Upper lobe of right lung (tissue), 1 donor: ENCODE data around the gene AHSA1. TPM values are rescaled to one million over a fixed set of nuclear protein-coding genes. Genes with fewer than 3 reads are reported as not detected.

Source experiments
- ATAC-seq: fragments of 200-7000 bp; cut with Tn5 transposase; one replicate; pipeline ENCODE4 v1.9.1; 2020; ENCODE audit warnings: mild to moderate bottlenecking, moderate library complexity
- DNase-seq: peaks from one replicate; pipeline ENCODE4 v3.0.0-alpha.2; 2020
- H3K27ac ChIP-seq: fragments of 200-600 bp; one replicate; pipeline ENCODE4 v1.8.0; 2022
- H3K27me3 ChIP-seq: fragments of 200-600 bp; one replicate; pipeline ENCODE4 v1.8.0; 2022; ENCODE audit warnings: mild to moderate bottlenecking
- H3K36me3 ChIP-seq: fragments of 200-600 bp; one replicate; pipeline ENCODE4 v1.8.0; 2022
- H3K4me1 ChIP-seq: fragments of 200-600 bp; one replicate; pipeline ENCODE4 v1.8.0; 2022
- H3K4me3 ChIP-seq: fragments of 200-600 bp; one replicate; pipeline ENCODE4 v1.8.0; 2022; ENCODE audit warnings: mild to moderate bottlenecking
- H3K9me3 ChIP-seq: fragments of 200-600 bp; one replicate; pipeline ENCODE4 v1.8.0; 2022
- intact Hi-C: fragments of 100-400 bp; cut with DNase I; formaldehyde crosslinking; loops from one replicate; pipeline ENCODE4 v1.11.0; 2022
- total RNA-seq: library from RNA; stranded (reverse); fragmentation: NEBNext Ultra II Directional; extraction: Animal tissue kit (Norgen Biotek cat#: 25700); gene quantifications from one replicate; pipeline ENCODE4 v1.2.1, GENCODE V29; 2021
- TF ChIP-seq, protein P1 (sequence below): fragments of 200-600 bp; IDR thresholded peaks from one replicate; pipeline ENCODE4 v1.8.0; 2022; ENCODE audit warnings: antibody characterized with exemption
- donor health status: DM: no; HTN: yes; CAD: no; lungs with severe emphysema.

The AHSA1 gene
- total RNA-seq, 1 donor from 2014 or later, result 120 TPM

DNA sequence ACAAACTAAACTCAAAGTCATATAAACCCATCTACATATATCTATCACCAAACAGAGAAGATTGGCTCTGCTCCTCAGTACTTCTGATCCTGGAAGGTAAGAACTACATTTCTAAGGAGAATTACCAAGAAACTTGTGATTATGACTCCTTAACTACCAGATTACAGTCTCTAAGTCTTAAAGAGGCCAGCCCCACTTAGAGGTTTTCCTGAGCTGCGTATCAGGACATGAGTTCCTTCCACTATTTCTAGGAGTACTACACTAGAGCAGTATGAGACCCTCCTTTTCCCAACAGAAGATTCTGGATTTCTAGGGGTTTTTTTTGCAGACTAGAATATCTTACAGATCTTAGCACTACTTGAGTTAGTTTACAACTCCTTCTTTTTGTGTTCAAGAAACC, 34.5 kb upstream of the AHSA1 start, which contains the start of gene NOXRED1:
Gene NOXRED1, minus strand, starts transcription at position 101 of the 400 bp plus-strand sequence. CDS start 634 bp downstream, outside the sequence.
- Histone ChIP-seq H3K27ac (no peak within 1 kb of the TSS), H3K4me1 (no peaks in the 10 kb centered on the region), H3K4me3 (no peak within 1 kb of the TSS), H3K27me3 (no peaks in the 10 kb centered on the region), H3K36me3 (peaks cover 58% of the 10 kb centered on the region), H3K9me3 (peaks cover 7% of the 10 kb centered on the region)
- TF ChIP-seq, protein P1, sequence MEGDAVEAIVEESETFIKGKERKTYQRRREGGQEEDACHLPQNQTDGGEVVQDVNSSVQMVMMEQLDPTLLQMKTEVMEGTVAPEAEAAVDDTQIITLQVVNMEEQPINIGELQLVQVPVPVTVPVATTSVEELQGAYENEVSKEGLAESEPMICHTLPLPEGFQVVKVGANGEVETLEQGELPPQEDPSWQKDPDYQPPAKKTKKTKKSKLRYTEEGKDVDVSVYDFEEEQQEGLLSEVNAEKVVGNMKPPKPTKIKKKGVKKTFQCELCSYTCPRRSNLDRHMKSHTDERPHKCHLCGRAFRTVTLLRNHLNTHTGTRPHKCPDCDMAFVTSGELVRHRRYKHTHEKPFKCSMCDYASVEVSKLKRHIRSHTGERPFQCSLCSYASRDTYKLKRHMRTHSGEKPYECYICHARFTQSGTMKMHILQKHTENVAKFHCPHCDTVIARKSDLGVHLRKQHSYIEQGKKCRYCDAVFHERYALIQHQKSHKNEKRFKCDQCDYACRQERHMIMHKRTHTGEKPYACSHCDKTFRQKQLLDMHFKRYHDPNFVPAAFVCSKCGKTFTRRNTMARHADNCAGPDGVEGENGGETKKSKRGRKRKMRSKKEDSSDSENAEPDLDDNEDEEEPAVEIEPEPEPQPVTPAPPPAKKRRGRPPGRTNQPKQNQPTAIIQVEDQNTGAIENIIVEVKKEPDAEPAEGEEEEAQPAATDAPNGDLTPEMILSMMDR, result no peak
- intact Hi-C loops, result no loop called here
- DNase-seq, result no peak
- no peak for ATAC-seq

DNA sequence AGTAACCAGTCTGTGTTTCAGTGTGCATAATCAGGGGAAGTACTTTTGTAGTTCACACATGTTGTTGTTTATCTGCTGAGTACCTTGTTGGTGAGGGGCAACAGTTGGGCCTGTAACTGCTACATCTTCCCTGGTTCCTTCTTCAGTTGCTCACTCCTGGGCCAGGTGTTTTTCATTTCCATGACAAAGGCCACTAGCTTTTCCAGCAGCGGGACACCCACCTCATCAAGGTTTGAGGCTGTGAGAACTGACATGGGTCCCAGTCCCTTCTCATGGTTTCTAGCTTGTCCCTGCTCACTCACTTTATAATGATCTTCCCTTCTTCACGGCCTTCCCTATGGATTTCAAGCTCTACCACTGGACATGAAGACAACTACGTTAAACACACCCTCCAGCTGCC, 33.0 kb upstream of the AHSA1 start:
- no peaks in the 10 kb centered on the region for H3K4me1 ChIP-seq
- peaks cover 73% of the 10 kb centered on the region for H3K36me3 ChIP-seq
- H3K9me3 ChIP-seq, result peaks cover 1% of the 10 kb centered on the region
- DNase-seq (no peak), ATAC-seq (no peak)
- no peaks in the 10 kb centered on the region for H3K27me3 ChIP-seq
- TF ChIP-seq, protein P1, result no peak
- no peak overlapping the region for H3K27ac ChIP-seq
- no peak overlapping the region for H3K4me3 ChIP-seq
- intact Hi-C loops, result no loop called here

DNA sequence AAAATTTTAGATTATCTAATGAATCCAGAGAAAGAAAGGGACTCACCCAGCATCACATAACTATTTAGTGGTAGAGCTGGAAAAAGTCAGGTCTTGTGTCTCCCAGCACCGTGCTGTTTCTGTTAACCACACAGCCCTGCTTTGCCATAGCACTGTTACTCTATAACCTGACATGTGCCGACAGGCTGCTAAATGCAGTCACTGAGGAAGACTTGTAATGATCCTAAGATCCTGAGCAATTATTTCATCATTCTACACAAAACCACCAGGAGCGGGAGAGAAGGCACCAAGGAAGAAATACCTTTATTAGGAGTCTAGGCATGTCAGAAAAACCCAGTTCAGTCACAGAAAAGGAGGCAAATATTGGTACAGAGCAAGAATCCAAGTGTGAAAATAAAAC, 31.5 kb upstream of the AHSA1 start:
- intact Hi-C loops, result no loop called here
- Histone ChIP-seq H3K27ac (no peak overlapping the region), H3K27me3 (no peaks in the 10 kb centered on the region), H3K4me1 (no peaks in the 10 kb centered on the region), H3K9me3 (no peaks in the 10 kb centered on the region), H3K4me3 (no peak overlapping the region), H3K36me3 (peaks cover 86% of the 10 kb centered on the region)
- TF ChIP-seq, protein P1, result no peak
- DNase-seq (no peak), ATAC-seq (no peak)

DNA sequence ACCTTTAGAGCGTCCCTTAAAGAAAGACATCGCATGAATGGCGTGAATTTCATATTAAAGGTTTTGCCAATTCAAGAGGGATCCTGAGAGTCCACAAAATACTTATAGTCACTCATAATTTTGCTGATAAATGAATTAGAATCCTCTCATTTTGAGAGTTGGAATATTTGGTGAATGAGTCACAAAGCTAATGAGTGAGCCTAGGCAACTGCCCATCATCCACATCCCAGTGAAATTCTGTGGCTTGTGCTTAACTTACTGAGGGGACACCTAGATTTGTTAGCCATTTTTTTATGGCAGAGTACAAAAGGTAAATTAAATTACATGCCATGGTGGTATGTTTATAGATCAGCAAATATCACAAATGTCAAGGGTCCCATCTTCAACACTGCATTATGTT, 21.9 kb upstream of the AHSA1 start:
- TF ChIP-seq, protein P1, result no peak
- intact Hi-C loops, result no loop called here
- Histone ChIP-seq H3K36me3 (peaks cover 99% of the 10 kb centered on the region), H3K4me1 (no peaks in the 10 kb centered on the region), H3K4me3 (no peak overlapping the region), H3K27me3 (no peaks in the 10 kb centered on the region), H3K27ac (no peak overlapping the region), H3K9me3 (no peaks in the 10 kb centered on the region)
- DNase-seq (no peak), ATAC-seq (no peak)

DNA sequence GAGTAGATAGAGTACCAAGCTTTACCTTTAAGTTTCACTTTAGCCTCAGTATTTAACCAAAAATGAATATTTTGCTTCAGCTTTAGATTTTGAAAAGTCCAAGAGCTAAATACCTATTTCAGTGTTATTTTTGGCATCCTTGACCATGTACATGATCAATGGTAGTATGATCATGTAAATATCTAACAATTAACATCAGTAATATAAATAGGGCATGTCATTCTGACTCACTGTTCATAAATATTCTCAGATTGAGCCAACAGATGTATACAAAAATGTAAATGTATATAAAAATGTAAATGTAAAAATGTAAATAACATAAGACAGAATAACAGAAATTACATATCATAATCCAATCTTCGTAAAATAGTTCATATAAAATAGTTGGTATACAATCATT, 19.3 kb upstream of the AHSA1 start:
- H3K36me3 ChIP-seq, result peaks cover 99% of the 10 kb centered on the region
- no peak for DNase-seq
- ATAC-seq, result no peak

More for the DNA sequence above, 19.3 kb upstream of the AHSA1 start:
- Histone ChIP-seq H3K4me3 (no peak overlapping the region), H3K27ac (no peak overlapping the region), H3K27me3 (no peaks in the 10 kb centered on the region), H3K9me3 (no peaks in the 10 kb centered on the region), H3K4me1 (no peaks in the 10 kb centered on the region)
- intact Hi-C loops, result no loop called here
- TF ChIP-seq, protein P1, result no peak
